HCT116 (cell line): ENCODE results near the gene CEP131. TPM values are rescaled to one million over a fixed set of nuclear protein-coding genes. Genes with fewer than 3 reads are reported as not detected.

Experiments
- ATAC-seq: fragments of 200-7000 bp; cut with Tn5 transposase; 2 replicates; pipeline ENCODE4 v1.9.1; 2020; ENCODE audit warnings: mild to moderate bottlenecking, moderate library complexity
- BruUV-seq: library from RNA; stranded (reverse); fragments of 400-500 nt; replicated peaks from 2 replicates; lab custom pipeline; 2021; lab: Mats Ljungman, UMichigan
- CTCF ChIA-PET: fragments of 300-600 bp; sonication (Branson Sonifier 250); formaldehyde crosslinking; loops from one replicate; lab custom pipeline; 2021; ENCODE audit warnings: antibody characterized with exemption; lab: Charles Lee
- POLR2A ChIA-PET: fragments of 300-600, 350-600 bp; sonication (Branson Sonifier 250); formaldehyde crosslinking; loops from one replicate; lab custom pipeline; 2021; ENCODE audit warnings: antibody characterized with exemption; lab: Charles Lee
- RAD21 ChIA-PET, 2 experiments: fragments of 300-600 bp; sonication (Branson Sonifier 250); formaldehyde crosslinking; loops; one replicate each; lab custom pipeline; 2023; ENCODE audit warnings: low total read pairs in 2 of 2; ENCODE audit not compliant: uncharacterized antibody in 2 of 2, unreplicated experiment in 2 of 2, low non-redundant PET in 1 of 2; lab: Charles Lee
- DNase-seq: peaks from one replicate; pipeline ENCODE4 v3.0.0-alpha.2; 2010; ENCODE audit warnings: low read depth, low spot score
- H2AFZ ChIP-seq: fragments of 200-600 bp; shearing (Covaris generic), sonication (generic); 2 replicates; pipeline ENCODE4 v1.6.1; 2017; ENCODE audit warnings: low read depth, mixed run types, mixed read lengths, antibody characterized with exemption, low read length; ENCODE audit not compliant: poor library complexity, severe bottlenecking
- H3K27ac ChIP-seq: 2 replicates; pipeline ENCODE4 v1.5.1; 2012; ENCODE audit warnings: low read depth, low read length
- H3K27me3 ChIP-seq: fragments of 200-600 bp; sonication (generic); 2 replicates; pipeline ENCODE4 v1.6.1; 2016; ENCODE audit warnings: mixed run types, low read length, mixed read lengths; ENCODE audit not compliant: insufficient read depth
- H3K36me3 ChIP-seq, 2 experiments: fragments of 200-500 bp in 1 of 2; fragments of 200-600 bp in 1 of 2; sonication (Bioruptor generic) in 1 of 2; sonication (generic) in 1 of 2; 2 replicates each; pipeline versions ENCODE4 v1.5.1 to v1.6.1; 2014 to 2016; ENCODE audit warnings: low read length in 2 of 2, inconsistent platforms in 1 of 2, mixed read lengths in 1 of 2, mixed run types in 1 of 2; ENCODE audit not compliant: insufficient read depth in 2 of 2, control insufficient read depth in 1 of 2
- H3K4me1 ChIP-seq, 2 experiments: fragments of 200-600 bp in 1 of 2; sonication (generic) in 1 of 2; 2 replicates each; pipeline versions ENCODE4 v1.5.1 to v1.6.1; 2012 to 2017; ENCODE audit warnings: low read length in 2 of 2, inconsistent platforms in 1 of 2, mild to moderate bottlenecking in 1 of 2, mixed read lengths in 1 of 2, mixed run types in 1 of 2, moderate library complexity in 1 of 2; ENCODE audit not compliant: insufficient read depth in 2 of 2, control insufficient read depth in 1 of 2
- H3K4me2 ChIP-seq: fragments of 200-600 bp; sonication (generic); 2 replicates; pipeline ENCODE4 v1.6.1; 2017; ENCODE audit warnings: mixed run types, low read length, mixed read lengths
- H3K4me3 ChIP-seq, 2 experiments: fragments of 200-600 bp in 1 of 2; sonication (generic) in 1 of 2; replicated peaks in 1 of 2; 2 replicates each; pipeline ENCODE4 v1.5.1; 2011 to 2016; ENCODE audit warnings: low read length in 2 of 2, control low read depth in 1 of 2, low read depth in 1 of 2, mild to moderate bottlenecking in 1 of 2, mixed read lengths in 1 of 2, mixed run types in 1 of 2
- H3K79me2 ChIP-seq: fragments of 200-600 bp; sonication (generic); 2 replicates; pipeline ENCODE4 v1.6.1; 2017; ENCODE audit warnings: mild to moderate bottlenecking, mixed run types, low read length, moderate library complexity, mixed read lengths; ENCODE audit not compliant: insufficient read depth
- H3K9ac ChIP-seq: fragments of 200-600 bp; sonication (generic); 2 replicates; pipeline ENCODE4 v1.6.1; 2016; ENCODE audit warnings: low read length, mixed read lengths
- H3K9me2 ChIP-seq: fragments of 200-600 bp; sonication (generic), shearing (Covaris generic); 2 replicates; pipeline ENCODE4 v1.6.1; 2017; ENCODE audit warnings: mixed run types, mild to moderate bottlenecking, moderate library complexity; ENCODE audit not compliant: insufficient read depth
- H3K9me3 ChIP-seq, 2 experiments: fragments of 200-500 bp in 1 of 2; fragments of 200-600 bp in 1 of 2; sonication (Bioruptor generic) in 1 of 2; sonication (generic) in 1 of 2; 2 replicates each; pipeline ENCODE4 v1.6.1; 2014 to 2017; ENCODE audit warnings: low read length in 2 of 2, mixed read lengths in 2 of 2, inconsistent platforms in 1 of 2, low read depth in 1 of 2, mild to moderate bottlenecking in 1 of 2, mixed run types in 1 of 2, moderate library complexity in 1 of 2; ENCODE audit not compliant: control insufficient read depth in 1 of 2, insufficient read depth in 1 of 2
- H4K20me1 ChIP-seq: fragments of 200-600 bp; sonication (generic), shearing (Covaris generic); 2 replicates; pipeline ENCODE4 v1.6.1; 2017; ENCODE audit warnings: mixed run types, mild to moderate bottlenecking, moderate library complexity; ENCODE audit not compliant: insufficient read depth
- ATF3 ChIP-seq: IDR thresholded peaks from 2 replicates; pipeline ENCODE4 v1.6.1; 2012
- CBX3 ChIP-seq: IDR thresholded peaks from 2 replicates; pipeline ENCODE4 v1.6.1; 2012; ENCODE audit warnings: low read depth
- CEBPB ChIP-seq: IDR thresholded peaks from 2 replicates; pipeline ENCODE4 v1.6.1; 2012; ENCODE audit warnings: low read depth
- CTCF ChIP-seq, 3 experiments: fragments of 200-600 bp in 1 of 3; sonication (generic) in 1 of 3; IDR thresholded peaks in 2 of 3; conservative IDR thresholded peaks in 1 of 3; 2 replicates each; pipeline ENCODE4 v1.5.1; 2012 to 2017; ENCODE audit warnings: low read depth in 2 of 3, low read length in 2 of 3, antibody characterized with exemption in 1 of 3, borderline replicate concordance in 1 of 3, control low read depth in 1 of 3, mild to moderate bottlenecking in 1 of 3, mixed read lengths in 1 of 3, mixed run types in 1 of 3, moderate library complexity in 1 of 3; ENCODE audit not compliant: insufficient read depth in 1 of 3
- EGR1 ChIP-seq: IDR thresholded peaks from 2 replicates; pipeline ENCODE4 v1.6.1; 2012; ENCODE audit warnings: low read depth
- ELF1 ChIP-seq: IDR thresholded peaks from 2 replicates; pipeline ENCODE4 v1.6.1; 2012; ENCODE audit warnings: low read depth, borderline replicate concordance
- EZH2phosphoT487 ChIP-seq: fragments of 200-600 bp; IDR thresholded peaks from 2 replicates; pipeline ENCODE4 v1.6.1; 2018; ENCODE audit warnings: antibody characterized with exemption, borderline replicate concordance
- FOSL1 ChIP-seq: IDR thresholded peaks from 2 replicates; pipeline ENCODE4 v1.6.1; 2012; ENCODE audit warnings: low read depth
- JUND ChIP-seq: IDR thresholded peaks from 2 replicates; pipeline ENCODE4 v1.6.1; 2012
- MAX ChIP-seq: IDR thresholded peaks from 2 replicates; pipeline ENCODE4 v1.6.1; 2012
- POLR2A ChIP-seq: IDR thresholded peaks from 2 replicates; pipeline ENCODE4 v1.7.0; 2011; ENCODE audit warnings: borderline replicate concordance; ENCODE audit not compliant: insufficient read depth, insufficient read length; ENCODE audit errors: extremely low read depth
- POLR2AphosphoS5 ChIP-seq: IDR thresholded peaks from 2 replicates; pipeline ENCODE4 v1.6.1; 2011; ENCODE audit warnings: mild to moderate bottlenecking, low read depth, low read length, moderate library complexity
- RAD21 ChIP-seq: IDR thresholded peaks from 2 replicates; pipeline ENCODE4 v1.6.1; 2012; ENCODE audit warnings: low read depth, mild to moderate bottlenecking
- SP1 ChIP-seq: IDR thresholded peaks from 2 replicates; pipeline ENCODE4 v1.6.1; 2012; ENCODE audit warnings: low read depth
- SRF ChIP-seq: IDR thresholded peaks from 2 replicates; pipeline ENCODE4 v1.6.1; 2012; ENCODE audit warnings: low read depth
- YY1 ChIP-seq: IDR thresholded peaks from 2 replicates; pipeline ENCODE4 v1.6.1; 2011; ENCODE audit warnings: low read length, low read depth, moderate library complexity, mild to moderate bottlenecking; ENCODE audit not compliant: insufficient replicate concordance; ENCODE audit errors: extremely low read depth
- ZFX ChIP-seq: fragments of 450-650 bp; IDR thresholded peaks from 2 replicates; pipeline ENCODE4 v1.6.1; 2017
- ZNF274 ChIP-seq: fragments of 200-500 bp; sonication (Bioruptor generic); IDR thresholded peaks from 2 replicates; pipeline ENCODE4 v1.6.1; 2014; ENCODE audit warnings: mild to moderate bottlenecking, low read depth, low read length, inconsistent platforms
- intact Hi-C: fragments of 100-400 bp; cut with micrococcal nuclease; formaldehyde crosslinking; loops from 2 replicates; pipeline ENCODE4 v1.10.0; 2022
- total RNA-seq: library from RNA; stranded (reverse); gene quantifications from one replicate; pipeline ENCODE4 v1.2.1, GENCODE V29; 2021; ENCODE audit not compliant: unreplicated experiment
- TF ChIP-seq, protein P1 (sequence below): IDR thresholded peaks from 2 replicates; pipeline ENCODE4 v1.6.1; 2012; ENCODE audit warnings: low read depth

Gene CEP131
- total RNA-seq, 1 experiment from 2014 or later: 30.2 TPM

GRCh38 chr17:81196505-81197408, 26.0 kb downstream of the CEP131 start:
- ChIA-PET POLR2A (no interaction called here), RAD21 (no interaction called here)
- intact Hi-C loops: no loop called here

More at GRCh38 chr17:81196505-81197408, 26.0 kb downstream of the CEP131 start:
- H3K9ac ChIP-seq: no peak overlapping the region
- H3K9me2 ChIP-seq: no peaks in the 10 kb centered on the region
- H4K20me1 ChIP-seq: no peaks in the 10 kb centered on the region
- H3K27ac ChIP-seq: no peak overlapping the region
- no peak overlapping the region for H3K4me2 ChIP-seq
- no peaks in the 10 kb centered on the region for H3K27me3 ChIP-seq
- TF ChIP-seq SRF (no peak), RAD21 (no peak), CTCF (IDR thresholded peaks at IDR 0.05 in 2 of 3, conservative IDR thresholded peaks at IDR 0.05 in 1 of 3; ENCODE audit: borderline replicate concordance in 1 of 3, insufficient read depth in 1 of 3, low read depth in 2 of 3, low read length in 2 of 3) (no peak), POLR2AphosphoS5 (no peak), YY1 (no peak), CBX3 (no peak), POLR2A (no peak), ELF1 (no peak), ATF3 (no peak), SP1 (no peak), MAX (no peak), EZH2phosphoT487 (no peak), ZNF274 (no peak), FOSL1 (no peak), EGR1 (no peak), CEBPB (no peak), ZFX (no peak), JUND (no peak)
- TF ChIP-seq, protein P1, sequence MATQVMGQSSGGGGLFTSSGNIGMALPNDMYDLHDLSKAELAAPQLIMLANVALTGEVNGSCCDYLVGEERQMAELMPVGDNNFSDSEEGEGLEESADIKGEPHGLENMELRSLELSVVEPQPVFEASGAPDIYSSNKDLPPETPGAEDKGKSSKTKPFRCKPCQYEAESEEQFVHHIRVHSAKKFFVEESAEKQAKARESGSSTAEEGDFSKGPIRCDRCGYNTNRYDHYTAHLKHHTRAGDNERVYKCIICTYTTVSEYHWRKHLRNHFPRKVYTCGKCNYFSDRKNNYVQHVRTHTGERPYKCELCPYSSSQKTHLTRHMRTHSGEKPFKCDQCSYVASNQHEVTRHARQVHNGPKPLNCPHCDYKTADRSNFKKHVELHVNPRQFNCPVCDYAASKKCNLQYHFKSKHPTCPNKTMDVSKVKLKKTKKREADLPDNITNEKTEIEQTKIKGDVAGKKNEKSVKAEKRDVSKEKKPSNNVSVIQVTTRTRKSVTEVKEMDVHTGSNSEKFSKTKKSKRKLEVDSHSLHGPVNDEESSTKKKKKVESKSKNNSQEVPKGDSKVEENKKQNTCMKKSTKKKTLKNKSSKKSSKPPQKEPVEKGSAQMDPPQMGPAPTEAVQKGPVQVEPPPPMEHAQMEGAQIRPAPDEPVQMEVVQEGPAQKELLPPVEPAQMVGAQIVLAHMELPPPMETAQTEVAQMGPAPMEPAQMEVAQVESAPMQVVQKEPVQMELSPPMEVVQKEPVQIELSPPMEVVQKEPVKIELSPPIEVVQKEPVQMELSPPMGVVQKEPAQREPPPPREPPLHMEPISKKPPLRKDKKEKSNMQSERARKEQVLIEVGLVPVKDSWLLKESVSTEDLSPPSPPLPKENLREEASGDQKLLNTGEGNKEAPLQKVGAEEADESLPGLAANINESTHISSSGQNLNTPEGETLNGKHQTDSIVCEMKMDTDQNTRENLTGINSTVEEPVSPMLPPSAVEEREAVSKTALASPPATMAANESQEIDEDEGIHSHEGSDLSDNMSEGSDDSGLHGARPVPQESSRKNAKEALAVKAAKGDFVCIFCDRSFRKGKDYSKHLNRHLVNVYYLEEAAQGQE: no peak
- TF ChIP-seq, all 23 proteins: peak for 0
- peaks cover 3 to 5% of the 10 kb centered on the region in 2 experiments for H3K36me3 ChIP-seq
- no peak for ATAC-seq
- H3K4me1 ChIP-seq: peaks cover 0 to 8% of the 10 kb centered on the region in 2 experiments; a peak in 1 of 4 replicates
- no peak overlapping the region for H2AFZ ChIP-seq
- no peaks in the 10 kb centered on the region for H3K79me2 ChIP-seq
- H3K9me3 ChIP-seq: no peaks in the 10 kb centered on the region
- CTCF ChIA-PET: interaction anchor here (0.9 kb wide), 1 partner anchor 54 kb away, joined by 3 read pairs; no protein-coding TSS in a partner anchor
- BruUV-seq: no TSS peak
- no peak overlapping the region for H3K4me3 ChIP-seq
- no peak for DNase-seq
